ACC112 (cell line): ENCODE data around the gene SOD2.
"Not testable (repeated sequence)": the region's sequence is repeated elsewhere in the genome, so short reads cannot be mapped to it uniquely, and the experiment has no call there.

ENCODE experiments used
- H2AFZ ChIP-seq: fragments of 200-600 bp; sonication (generic); one replicate; pipeline ENCODE4 v1.6.0; 2017; ENCODE audit warnings: antibody characterized with exemption, low read length; ENCODE audit not compliant: unreplicated experiment
- H3K27ac ChIP-seq: fragments of 200-600 bp; sonication (generic); 2 replicates; pipeline ENCODE4 v1.5.1; 2014; ENCODE audit warnings: low read depth, mild to moderate bottlenecking, antibody characterized with exemption, low read length, moderate library complexity
- H3K27me3 ChIP-seq: fragments of 200-600 bp; sonication (generic); 2 replicates; pipeline ENCODE4 v1.6.1; 2014; ENCODE audit warnings: mild to moderate bottlenecking, antibody characterized with exemption, low read length, moderate library complexity, mixed read lengths; ENCODE audit not compliant: insufficient read depth
- H3K36me3 ChIP-seq: fragments of 200-600 bp; sonication (generic); 2 replicates; pipeline ENCODE4 v1.6.1; 2016; ENCODE audit warnings: mild to moderate bottlenecking, antibody characterized with exemption, low read length, moderate library complexity, mixed read lengths; ENCODE audit not compliant: insufficient read depth
- H3K4me1 ChIP-seq: fragments of 200-600 bp; sonication (generic); one replicate; pipeline ENCODE4 v1.6.1; 2016; ENCODE audit warnings: low read length, mixed read lengths; ENCODE audit not compliant: insufficient read depth, unreplicated experiment, control insufficient read depth
- H3K4me3 ChIP-seq: fragments of 200-600 bp; sonication (generic); 2 replicates; pipeline ENCODE4 v1.5.1; 2014; ENCODE audit warnings: mild to moderate bottlenecking, low read depth, low read length
- H3K79me2 ChIP-seq: fragments of 200-600 bp; sonication (generic); one replicate; pipeline ENCODE4 v1.6.0; 2016; ENCODE audit warnings: low read length; ENCODE audit not compliant: control insufficient read depth, unreplicated experiment, insufficient read depth

SOD2 gene

GRCh38 chr6:159665868-159666635 is 27.0 kb downstream of the SOD2 start:
- Histone ChIP-seq H3K27me3 (no peaks in the 10 kb centered on the region), H3K36me3 (peaks cover 16% of the 10 kb centered on the region; the same call in 1 of the 2 replicates), H3K27ac (no peak overlapping the region), H2AFZ (no peak overlapping the region), H3K79me2 (no peaks in the 10 kb centered on the region), H3K4me3 (no peak overlapping the region), H3K4me1 (no peaks in the 10 kb centered on the region)

DNA sequence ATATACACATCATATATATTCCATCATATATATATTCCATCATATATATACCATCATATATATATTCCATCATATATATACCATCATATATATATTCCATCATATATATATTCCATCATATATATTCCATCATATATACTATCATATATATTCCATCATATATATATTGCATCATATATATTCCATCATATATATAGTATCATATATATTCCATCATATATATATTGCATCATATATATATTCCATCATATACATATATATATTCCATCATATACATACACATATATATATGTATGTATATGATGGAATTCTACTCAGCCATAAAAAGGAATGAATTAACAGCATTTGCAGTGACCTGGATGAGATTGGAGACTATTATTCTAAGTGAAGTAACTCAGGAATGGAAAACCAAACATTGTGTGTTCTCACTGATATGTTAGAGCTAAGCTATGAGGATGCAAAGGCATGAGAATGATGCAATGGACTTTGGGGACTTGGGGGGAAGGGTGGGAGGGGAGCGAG is 29.6 kb downstream of the SOD2 start:
- not testable (repeated sequence) for H3K36me3 ChIP-seq, H3K4me3 ChIP-seq, H3K27ac ChIP-seq, H3K79me2 ChIP-seq, H3K4me1 ChIP-seq, H3K27me3 ChIP-seq, H2AFZ ChIP-seq

DNA sequence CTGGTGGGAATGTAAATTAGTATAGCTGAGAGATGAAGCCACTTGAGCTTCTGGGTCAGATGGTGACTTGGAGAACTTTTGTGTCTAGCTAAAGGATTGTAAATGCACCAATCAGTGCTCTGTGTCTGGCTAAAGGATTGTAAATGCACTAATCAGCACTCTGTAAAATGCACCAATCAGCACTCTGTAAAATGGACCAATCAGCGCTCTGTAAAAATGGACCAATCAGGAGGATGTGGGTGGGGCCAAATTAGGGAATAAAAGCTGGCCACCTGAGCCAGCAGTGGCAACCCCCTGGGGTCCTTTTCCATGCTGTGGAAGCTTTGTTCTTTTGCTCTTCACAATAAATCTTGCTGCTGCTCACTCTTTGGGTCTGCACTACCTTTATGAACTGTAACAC is 31.1 kb downstream of the SOD2 start:
- not testable (repeated sequence) for H3K79me2 ChIP-seq, H3K27ac ChIP-seq, H2AFZ ChIP-seq, H3K4me3 ChIP-seq, H3K27me3 ChIP-seq, H3K4me1 ChIP-seq, H3K36me3 ChIP-seq

DNA sequence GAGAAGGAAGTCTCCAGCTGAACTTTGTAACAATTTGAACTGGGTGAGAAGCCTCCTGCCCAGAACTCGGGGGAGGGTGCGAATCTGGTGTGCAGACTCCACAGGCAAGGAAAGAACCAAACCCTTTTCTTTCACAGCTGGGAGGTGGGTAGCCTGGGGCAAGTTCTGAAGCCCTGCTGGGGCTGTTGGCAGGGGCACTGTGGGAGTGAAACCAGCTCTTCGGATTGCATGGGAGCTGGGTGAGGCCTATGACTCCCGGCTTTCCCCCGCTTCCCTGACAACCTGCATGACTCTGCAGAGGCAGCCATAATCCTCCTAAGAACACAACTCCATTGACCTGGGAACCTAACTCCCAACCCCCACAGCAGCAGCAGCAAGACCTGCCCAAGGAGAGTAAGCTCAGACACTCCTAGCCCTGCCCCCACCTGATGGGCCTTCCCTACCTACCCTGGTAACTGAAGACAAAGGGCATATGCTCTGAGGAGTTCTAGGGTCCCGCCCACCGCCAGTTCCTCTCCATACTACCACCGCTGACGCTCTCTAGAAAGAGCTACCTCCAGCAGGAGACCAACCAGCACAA is 37.5 kb downstream of the SOD2 start:
- Histone ChIP-seq H3K36me3 (no peaks in the 10 kb centered on the region), H3K27ac (no peak overlapping the region), H2AFZ (no peak overlapping the region), H3K4me3 (no peak overlapping the region), H3K79me2 (no peaks in the 10 kb centered on the region), H3K27me3 (no peaks in the 10 kb centered on the region), H3K4me1 (no peaks in the 10 kb centered on the region)

GRCh38 chr6:159654483-159655098 is 38.5 kb downstream of the SOD2 start:
- H3K36me3 ChIP-seq, result no peaks in the 10 kb centered on the region
- no peak overlapping the region for H3K27ac ChIP-seq
- no peaks in the 10 kb centered on the region for H3K4me1 ChIP-seq
- no peak overlapping the region for H2AFZ ChIP-seq
- no peaks in the 10 kb centered on the region for H3K79me2 ChIP-seq
- no peak overlapping the region for H3K4me3 ChIP-seq
- no peaks in the 10 kb centered on the region for H3K27me3 ChIP-seq

GRCh38 chr6:159650314-159650713 is 42.7 kb downstream of the SOD2 start:
- Histone ChIP-seq H3K79me2 (no peaks in the 10 kb centered on the region), H3K36me3 (no peaks in the 10 kb centered on the region), H3K27ac (no peak overlapping the region), H3K4me3 (no peak overlapping the region), H2AFZ (no peak overlapping the region), H3K27me3 (no peaks in the 10 kb centered on the region), H3K4me1 (peaks cover 11% of the 10 kb centered on the region)

- Histone ChIP-seq H3K27me3 (no peaks in the 10 kb centered on the region), H3K36me3 (no peaks in the 10 kb centered on the region), H3K79me2 (no peaks in the 10 kb centered on the region), H3K27ac (no peak overlapping the region), H3K4me3 (no peak overlapping the region), H2AFZ (no peak overlapping the region), H3K4me1 (peaks cover 13% of the 10 kb centered on the region)
These were observed 43.6 kb downstream of the SOD2 start for GRCh38 chr6:159649441-159649840.

DNA sequence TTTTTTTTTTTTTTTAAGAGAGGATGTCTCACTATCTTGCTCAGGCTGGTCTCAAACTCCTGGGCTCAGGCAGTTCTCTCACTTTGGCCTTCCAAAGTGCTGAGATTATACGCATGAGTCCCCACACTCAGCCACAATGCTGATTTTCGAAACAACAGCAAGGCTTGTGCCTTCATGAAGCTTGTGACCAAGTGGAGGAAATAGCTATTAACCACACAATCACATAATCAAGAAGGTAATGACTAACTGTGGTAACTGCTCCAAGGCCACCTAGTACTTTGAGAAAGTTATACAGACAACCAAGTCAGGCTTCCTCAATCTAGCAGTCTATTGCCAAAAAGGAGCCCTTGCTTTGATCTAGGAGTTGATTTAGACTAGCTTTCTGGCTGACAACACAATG is 46.3 kb downstream of the SOD2 start:
- Histone ChIP-seq H3K79me2 (no peaks in the 10 kb centered on the region), H3K36me3 (peaks cover 6% of the 10 kb centered on the region; the same call in 1 of the 2 replicates), H3K27ac (no peak overlapping the region), H2AFZ (no peak overlapping the region), H3K4me3 (no peak overlapping the region), H3K27me3 (no peaks in the 10 kb centered on the region), H3K4me1 (peaks cover 13% of the 10 kb centered on the region)

GRCh38 chr6:159646116-159646515 is 46.9 kb downstream of the SOD2 start:
- Histone ChIP-seq H3K27me3 (no peaks in the 10 kb centered on the region), H3K4me1 (peaks cover 13% of the 10 kb centered on the region), H3K79me2 (no peaks in the 10 kb centered on the region), H3K36me3 (peaks cover 12% of the 10 kb centered on the region; the same call in 1 of the 2 replicates), H3K4me3 (no peak overlapping the region), H2AFZ (no peak overlapping the region), H3K27ac (no peak overlapping the region)

DNA sequence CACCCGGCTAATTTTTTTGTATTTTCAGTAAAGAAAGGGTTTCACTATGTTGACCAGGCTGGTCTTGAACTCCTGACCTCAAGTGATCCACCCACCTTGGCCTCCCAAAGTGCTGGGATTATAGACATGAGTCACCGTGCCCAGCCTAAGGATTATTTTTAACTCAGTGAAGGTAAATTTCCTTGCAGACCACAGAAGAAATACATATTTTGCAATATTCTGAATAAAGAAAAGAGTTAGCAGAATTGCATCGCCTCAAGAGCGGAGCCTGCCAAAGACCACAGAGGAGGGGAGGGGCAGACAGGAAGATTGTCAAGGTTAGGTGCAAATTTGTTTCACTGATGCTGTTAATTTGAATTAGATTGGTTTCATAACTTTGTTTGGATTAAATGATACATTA is 47.4 kb downstream of the SOD2 start:
- Histone ChIP-seq H2AFZ (no peak overlapping the region), H3K4me3 (no peak overlapping the region), H3K79me2 (no peaks in the 10 kb centered on the region), H3K36me3 (peaks cover 13% of the 10 kb centered on the region; the same call in 1 of the 2 replicates), H3K27me3 (no peaks in the 10 kb centered on the region), H3K4me1 (peaks cover 13% of the 10 kb centered on the region), H3K27ac (no peak overlapping the region)
